MV-4-11 (cell line): ENCODE results near the gene HYAL1.

Experiments used
- DNase-seq: peaks from one replicate; lab custom pipeline; 2025; lab: John Stamatoyannopoulos, UW

Gene HYAL1

DNA sequence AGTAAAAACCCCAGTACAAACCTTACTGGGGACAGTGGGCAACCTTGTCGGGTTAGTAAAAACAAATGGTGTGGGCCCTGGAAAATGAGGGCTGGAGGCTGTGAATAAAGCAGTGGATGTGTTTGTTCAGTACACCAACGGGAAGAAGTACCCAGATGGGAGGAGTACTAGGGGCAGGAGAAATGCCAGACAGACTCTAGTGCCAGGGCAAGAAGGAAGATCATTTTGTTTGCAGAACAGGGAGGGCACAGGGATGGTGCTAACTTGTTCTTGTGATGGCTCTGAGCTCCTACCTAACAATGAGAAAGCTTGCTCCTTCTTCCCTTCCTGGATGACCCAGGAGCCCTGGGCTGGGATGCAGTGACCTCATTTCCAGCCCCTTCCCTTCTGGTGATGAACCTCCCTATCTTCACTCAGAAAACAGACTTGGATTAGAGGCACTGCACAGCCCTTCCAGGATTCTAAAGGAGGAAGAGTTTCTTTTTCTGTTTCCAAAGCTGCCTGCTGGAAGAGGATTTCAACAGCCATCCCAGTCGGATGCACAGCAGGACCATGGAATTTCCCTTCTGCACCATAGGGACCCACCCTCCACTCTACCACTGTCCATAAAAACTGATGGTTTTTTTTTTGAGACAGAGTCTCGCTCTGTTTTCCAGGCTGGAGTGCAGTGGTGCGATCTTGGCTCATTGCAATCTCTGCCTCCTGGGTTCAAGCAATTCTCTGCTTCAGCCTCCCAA, 31.1 kb upstream of the HYAL1 start:
- DNase-seq = no peak

DNA sequence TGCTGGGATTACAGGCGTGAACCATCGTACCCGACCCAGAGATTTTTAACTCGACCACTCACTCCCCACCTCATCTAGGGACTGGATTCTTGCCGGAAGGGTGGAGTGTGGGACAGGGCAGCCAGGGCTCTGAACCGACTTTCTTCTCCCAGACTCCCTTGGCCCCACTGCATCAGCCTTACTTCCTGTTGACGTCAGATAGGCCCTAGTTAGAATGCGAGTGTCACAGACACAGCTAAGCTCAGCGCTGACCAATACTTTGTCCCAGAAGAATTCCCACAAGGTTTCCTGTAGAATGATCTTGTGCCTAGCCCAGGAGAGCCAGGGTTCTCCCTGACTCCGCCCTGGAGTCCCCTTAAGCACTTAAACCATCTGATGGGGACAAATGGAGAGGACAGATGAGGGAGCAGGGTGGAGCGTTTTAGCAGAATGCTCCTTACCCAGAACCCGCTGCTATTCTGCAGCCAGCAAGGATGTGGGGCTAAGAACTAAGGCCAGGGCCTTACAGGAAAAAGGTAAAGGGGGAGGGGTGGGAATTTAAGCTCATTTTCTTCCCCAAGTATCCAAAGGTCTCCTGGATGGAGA, 30.5 kb upstream of the HYAL1 start:
- DNase-seq = no peak

DNA sequence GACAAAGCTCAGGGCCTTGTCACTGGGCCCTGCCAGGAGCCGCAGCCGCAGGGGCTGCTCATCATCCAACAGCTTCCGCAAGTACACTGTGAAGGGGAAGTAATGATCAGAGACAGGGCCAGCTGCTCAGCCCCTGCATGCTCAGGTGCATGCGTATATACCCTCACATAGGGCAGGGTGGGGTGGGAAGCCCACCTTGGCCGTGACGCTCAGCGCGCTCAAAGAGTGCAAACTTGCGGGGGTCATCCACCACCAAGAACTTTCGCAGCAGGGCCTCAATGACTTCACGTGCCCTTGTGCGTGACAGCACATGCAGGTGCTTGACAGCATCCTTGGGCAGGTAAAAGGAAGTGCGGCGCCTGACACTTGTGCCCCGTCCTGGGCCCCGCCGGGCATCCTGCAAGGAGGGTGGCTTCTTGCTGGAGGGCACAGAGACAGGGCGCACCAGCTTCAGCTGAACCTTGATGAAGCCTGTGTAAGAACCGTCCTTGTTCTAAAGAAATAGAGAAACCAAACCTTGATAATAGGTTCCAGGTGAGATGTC, 28.1 kb upstream of the HYAL1 start:
- DNase-seq = no peak

DNA sequence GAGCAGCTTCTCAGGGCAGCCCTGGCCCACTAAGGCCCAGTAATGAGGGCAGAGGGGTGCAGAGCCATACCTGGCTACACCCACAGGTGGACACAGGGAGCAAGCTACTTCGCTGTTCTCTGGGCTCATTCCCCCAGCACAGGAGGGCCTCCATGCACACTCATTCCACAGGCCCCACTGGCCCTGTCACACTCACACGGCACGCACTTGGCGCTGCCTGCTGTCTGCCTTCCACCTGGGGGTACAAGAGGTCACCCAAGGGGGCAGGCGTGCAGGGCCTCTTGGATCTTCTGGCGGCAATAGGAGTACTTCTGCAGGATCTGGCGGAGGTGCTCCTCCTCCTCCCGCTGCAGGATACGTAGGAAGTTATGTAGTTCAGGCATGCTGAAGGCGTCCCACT, 27.0 kb upstream of the HYAL1 start:
- no peak for DNase-seq

DNA sequence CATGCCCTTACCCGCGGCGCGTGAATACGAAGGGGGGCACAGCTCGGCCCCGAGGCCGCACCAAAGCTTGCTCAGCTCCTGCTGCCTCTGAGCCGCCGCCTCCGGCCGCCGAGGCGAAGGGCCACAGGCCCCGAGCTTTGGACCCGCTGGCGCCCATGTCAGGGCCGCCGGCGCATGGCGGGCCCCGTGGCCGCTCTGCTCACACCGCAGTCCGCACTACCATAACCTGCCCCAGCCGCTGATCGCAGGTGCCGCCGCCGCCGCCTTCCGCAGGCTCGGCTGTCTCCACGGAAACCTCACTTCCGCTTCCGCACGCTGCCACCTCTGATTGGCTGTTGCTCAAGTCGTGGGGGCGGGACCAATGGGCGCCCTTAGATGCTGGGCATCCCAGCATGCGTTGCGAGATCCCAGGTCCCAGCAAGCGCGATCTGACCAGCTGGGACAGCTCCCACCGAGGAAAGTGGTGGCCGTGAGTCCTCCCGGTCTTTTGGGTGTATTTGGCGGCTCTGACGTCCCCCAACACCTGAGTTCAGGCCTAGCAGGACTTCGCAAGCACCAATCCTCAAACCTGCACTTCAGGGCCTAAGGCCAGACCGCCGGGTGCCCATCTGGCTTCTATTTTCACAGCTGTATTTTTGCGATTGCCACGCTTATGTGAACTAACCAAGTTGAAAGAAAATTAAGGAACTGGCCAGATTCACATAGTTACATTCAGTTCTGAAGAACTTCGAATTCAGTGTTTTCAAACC, 24.7 kb upstream of the HYAL1 start, which contains the start of gene TUSC2:
TSS of gene TUSC2 (minus strand) at position 281 of the 749 bp plus-strand sequence. CDS start at position 157, 124 bp downstream.
- peak; percentile 95 for DNase-seq

DNA sequence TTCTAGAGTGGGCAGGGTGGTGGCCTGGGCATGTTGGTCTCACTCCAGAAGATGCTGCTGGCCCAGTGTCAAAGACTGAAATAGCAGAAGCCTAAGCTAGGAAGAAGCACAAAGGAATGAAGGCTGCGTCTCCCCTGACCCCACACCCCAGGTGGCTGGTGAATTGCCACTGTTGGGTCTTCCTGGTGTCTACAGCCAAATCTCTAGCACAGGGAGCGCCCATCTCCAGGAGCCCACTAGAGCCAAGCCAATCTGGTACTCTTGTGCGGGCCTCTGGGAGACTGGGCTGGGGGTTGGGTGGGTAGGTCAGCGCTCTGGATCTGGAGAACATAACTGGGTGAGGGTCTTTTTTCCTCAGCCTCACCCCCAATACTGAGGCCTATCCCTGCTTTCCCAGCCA, 23.8 kb upstream of the HYAL1 start:
- DNase-seq = no peak

DNA sequence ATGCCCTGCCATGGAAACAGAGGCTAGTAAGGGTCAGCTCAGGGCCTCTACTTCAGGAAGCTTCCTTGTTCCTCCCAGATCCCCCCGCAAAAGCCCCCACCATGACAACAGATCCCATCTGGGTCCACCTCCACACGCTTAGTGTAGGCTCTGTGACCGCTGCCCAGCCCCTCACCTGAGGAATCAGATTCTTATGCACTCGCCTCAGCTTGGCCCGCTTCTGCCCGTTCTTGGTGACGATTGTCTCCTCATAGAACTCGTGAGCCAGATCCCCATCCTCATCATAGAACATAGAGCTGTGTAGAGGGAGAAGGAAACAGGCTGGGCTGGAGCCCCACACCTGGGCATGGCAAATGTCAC, 22.8 kb upstream of the HYAL1 start:
- no peak for DNase-seq

DNA sequence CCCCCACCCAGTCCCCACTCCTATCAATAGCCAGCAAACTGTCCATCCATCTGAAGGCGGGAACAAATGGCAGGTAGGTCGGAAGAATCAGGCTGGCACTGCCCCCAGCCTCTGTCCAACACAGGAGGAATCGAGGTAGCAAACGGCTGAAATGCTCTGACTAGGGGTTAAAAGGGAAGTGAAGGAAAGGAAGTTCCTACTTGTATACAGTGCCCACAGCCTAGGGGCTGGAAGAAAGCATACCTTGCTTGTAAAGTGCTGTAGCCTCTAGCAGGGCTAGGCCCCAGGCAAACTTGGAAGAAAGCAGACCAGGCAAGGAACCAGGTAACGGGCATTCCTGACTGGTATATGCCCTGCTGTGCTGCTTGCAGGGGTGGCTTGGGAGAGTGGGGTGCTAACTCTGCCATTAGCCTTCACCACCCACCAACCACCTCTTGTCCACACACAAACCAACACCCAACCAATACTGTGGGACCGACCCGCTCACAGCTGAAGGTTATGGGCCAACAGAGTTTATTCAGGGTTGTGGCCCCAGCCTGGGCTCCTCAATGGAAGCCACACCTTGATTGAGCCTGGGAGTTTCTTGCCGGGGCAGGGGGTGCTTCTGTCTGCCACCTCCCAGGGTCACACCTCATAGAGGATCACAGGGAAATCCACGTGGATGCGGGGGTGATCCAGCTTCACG, 22.3 kb upstream of the HYAL1 start:
- DNase-seq = no peak

DNA sequence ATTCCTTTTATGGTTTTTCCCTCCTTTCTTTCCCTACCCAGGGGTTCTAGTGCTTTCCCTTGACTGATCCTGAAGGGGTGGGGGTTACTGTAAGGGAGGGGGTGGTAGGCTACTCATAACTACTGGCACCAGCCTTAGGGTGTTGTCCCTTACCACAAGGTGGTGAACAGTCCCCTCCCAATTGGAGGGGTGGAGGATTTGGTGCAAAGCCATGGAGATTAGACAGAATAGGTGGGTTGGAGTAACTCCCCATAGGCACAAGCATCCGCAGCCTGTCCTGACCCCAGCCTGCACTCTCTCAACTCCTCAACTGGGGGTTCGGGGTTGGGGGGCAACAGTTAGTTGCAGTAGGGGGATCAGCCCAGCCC, 21.7 kb upstream of the HYAL1 start:
- no peak for DNase-seq

DNA sequence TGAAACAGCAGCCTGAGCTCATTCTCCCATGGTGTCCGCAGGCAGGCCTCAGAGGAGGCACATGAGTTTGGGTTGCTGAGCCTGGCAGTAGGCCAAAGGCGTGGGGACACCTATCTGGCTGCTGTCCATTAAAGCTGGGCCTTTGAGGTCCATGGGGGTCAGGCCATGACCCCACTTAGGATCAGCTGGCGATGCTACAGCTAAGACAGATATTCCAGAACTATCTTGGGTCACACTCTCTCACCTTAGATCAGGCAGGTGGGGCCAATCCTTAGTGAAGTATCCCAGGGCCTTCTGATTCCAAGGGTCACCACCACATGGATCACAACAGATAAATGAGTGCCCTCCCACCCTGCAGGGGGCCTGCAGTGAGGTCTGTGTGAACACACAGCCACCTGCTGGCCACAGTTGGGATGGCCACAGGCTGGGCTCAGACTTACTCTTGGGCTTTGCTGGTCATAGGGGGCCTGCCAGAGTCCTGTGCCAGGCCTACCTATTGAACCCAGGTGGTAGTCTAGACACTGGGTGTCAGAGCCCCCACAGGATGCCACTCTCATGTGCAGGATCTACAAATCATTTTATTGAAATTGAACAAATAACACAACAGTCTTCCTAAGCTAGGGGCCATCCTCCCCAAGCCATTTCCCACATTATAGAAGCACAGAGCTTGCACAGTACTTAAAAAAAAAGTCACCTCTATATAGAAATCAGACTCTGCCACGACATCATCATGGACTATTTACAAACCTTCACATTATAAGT, 21.2 kb upstream of the HYAL1 start:
- DNase-seq = peak; percentile 46

DNA sequence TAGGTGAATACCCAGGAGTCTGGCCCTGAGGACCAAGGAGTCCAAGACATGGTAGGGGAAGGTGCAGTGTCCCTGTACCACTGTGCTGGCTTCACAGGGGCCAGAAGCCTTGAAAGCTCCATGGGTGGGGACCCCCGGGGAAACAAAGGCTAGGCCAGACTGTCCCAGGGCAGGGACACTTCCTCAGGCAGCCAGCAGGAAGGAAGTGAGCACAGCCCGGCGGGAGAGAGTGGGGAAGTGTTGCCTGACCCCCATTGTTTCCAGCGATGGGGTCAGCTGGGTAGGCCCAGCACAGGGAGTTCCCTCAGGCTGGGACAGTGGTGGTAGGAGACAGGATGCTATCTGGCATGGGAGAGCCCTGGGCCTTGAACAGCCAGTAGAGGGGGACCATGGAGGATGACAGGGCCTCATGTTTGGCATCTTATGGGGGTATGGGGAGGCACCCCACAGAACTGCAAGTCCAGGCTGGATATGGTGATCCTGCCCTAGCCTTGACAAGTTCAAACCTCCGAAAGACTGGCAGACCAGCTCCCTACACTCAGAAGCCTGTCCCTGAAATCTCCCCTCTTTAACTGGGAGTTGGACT, 20.3 kb upstream of the HYAL1 start:
- DNase-seq = no peak

DNA sequence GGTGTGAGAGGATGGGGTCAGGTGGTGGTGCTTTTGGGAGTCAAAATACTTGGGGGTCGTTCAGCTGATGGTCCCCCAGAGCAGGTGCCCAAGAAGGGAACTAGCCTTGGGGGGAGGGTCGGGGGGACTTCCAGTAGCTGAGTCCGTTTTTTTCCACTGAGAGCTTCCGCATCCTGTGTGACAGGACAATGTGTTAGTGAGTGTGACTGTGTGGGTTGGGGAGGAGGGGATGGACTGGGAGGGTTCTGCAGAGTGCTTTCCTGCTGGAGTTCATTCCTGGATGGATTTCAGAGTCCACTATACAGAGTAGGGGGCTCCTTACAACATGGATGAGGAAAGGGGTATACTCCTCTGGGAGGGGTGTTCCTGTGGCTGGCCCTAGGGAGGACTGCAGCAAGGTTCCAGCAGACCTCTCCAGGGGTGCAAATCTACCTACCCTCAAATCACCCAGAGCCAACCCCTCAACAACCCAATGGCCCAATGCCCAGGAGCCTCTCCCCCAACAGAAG, 19.8 kb upstream of the HYAL1 start:
- DNase-seq = no peak

DNA sequence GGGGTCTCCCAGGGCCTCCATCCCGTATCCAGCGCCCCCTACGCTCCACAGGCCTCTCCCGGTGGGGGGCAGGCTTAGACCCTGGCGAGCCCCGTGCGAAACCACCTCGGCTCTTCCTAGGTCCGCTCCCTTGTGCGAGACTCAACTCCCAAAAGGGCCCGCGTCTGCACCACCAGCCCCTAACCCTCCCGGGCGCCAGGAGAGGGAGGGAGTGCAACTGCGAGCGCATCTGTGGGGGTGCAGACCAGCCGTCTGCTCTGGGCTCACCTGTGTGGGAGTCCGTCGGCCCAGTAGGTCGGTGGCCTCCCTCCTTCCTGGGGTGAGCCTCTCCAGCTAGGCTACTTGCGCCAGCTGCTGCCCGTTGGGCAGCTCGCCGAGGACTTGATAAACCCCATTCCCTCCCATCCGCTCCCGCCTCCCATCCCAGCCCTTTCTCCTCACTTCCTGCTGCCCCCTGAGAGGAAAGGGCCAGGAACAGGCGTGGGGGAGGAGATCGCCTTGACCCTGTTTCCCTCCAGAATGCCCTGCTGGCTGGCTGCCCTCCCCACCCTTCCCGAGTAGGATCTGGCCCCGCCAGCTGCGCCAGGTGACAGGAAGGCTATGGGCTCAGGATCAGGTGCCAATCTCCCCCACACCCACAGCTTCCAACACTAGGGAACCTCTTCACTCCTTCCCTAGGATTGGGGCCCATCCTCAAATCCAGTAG, 19.2 kb upstream of the HYAL1 start, which contains the start of gene HYAL2:
TSS of gene HYAL2 (minus strand) at position 360 of the 706 bp plus-strand sequence. CDS start 2,256 bp downstream, outside the sequence.
- DNase-seq = no peak

DNA sequence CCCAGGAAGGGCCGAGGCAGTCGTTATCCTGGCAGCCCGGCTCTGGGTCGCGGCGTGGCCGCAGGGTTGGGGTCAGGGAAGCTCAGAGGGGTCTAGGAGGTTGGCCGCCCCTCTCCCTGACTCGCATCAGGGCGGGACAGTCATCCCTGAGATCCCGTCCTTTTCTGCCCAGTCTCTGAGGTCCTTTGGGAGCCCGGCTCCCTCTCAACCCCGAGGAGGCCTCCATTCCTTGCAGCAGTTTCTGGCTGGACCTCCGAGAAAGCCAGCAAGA, 18.7 kb upstream of the HYAL1 start:
- DNase-seq = no peak

DNA sequence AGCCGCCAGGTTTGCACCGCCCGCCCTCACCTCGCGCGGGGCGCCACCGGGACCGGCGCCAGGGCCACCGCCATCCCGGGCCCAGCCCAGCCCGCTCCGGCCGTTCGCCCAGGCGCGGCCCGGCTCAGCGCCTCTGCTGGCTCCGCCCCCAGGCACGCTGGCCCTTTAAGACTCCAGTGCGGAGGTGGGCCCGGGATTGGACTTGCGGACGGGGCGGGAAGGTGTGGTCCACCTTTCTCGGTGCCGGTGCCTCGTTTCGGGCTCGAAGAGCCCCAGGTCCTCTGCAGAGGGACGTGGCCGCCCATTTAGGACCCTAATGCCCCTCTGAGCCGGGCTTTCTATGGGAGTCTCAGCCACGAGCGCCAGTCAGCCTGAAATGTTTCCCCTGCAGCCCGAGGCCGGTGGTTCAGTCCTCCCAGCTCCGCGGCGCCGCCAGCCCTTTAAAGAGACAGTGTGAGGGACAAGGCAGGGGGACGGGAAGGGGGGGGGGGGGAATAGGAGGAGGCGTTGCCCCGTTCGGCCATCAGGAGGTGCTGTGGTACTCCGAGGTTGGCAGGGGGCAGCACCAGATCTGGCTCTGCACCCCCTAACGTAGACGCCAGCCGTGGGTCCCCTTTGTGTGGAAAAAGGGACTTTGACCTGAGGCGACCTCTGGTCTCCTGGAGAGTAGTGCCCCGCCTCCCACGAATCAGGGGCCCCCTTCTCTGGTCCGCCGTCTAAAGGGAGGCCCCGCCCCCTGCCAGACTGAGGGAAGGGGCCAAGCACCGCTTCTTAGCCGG, 18.2 kb upstream of the HYAL1 start:
- peak; percentile 78 for DNase-seq

DNA sequence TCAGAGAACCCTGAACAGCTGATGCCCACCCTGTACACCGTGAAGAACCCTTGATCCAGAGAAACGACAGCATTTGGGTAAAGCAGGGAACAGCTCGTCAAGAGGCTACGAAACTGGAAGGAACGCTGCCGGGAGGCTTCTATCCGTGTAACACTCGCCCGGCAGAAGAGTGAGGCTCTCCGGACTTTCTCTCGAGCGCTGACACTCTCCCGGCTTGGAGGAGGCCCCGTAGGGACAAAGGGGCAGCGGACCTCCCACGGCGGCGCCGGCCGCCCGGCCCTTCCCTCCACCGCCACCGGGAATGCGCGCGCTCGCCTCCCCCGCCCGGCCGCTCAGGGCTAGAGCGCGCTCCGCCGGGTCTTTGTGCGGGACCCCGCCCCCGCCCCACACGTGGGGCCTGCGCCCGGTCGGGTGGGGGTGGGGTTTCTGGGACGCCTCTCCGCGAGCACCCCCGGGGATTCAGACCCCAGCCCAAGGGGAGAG, 17.5 kb upstream of the HYAL1 start:
- DNase-seq = peak; percentile 29

DNA sequence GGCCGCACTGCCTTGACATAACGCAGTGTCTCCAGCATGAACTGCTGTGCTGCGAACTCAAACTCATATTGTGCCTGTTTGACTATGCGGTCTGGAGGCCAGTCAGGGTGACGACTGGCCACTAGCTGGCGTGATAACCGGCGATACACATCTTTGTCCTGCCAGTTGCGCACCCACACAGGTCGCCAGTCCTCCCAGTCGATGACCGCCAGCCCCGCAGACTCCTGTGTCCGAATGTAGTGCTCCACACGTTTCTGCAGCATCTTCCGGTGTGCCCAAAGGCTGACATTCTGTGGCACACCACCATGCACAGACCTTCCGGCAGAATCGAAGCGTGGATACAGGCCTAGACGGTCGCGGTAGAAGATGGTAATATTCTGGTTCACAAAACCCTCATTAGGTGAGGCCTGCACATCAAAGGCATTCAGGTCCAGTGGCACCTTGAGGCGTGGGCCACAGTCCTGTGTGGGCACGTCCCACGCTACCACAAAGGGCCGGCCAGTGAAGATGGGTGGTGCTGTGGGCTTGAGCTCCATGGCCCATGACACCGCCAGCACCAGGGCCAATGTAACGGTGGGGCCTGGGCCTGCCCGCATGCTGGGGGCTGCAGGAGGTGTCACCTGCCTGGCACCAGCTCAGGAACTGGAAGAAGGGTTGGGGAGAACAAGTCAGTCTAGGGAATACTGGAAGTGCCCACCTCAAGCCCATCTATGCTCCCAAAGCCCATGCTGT, 16.7 kb upstream of the HYAL1 start:
- DNase-seq = no peak

DNA sequence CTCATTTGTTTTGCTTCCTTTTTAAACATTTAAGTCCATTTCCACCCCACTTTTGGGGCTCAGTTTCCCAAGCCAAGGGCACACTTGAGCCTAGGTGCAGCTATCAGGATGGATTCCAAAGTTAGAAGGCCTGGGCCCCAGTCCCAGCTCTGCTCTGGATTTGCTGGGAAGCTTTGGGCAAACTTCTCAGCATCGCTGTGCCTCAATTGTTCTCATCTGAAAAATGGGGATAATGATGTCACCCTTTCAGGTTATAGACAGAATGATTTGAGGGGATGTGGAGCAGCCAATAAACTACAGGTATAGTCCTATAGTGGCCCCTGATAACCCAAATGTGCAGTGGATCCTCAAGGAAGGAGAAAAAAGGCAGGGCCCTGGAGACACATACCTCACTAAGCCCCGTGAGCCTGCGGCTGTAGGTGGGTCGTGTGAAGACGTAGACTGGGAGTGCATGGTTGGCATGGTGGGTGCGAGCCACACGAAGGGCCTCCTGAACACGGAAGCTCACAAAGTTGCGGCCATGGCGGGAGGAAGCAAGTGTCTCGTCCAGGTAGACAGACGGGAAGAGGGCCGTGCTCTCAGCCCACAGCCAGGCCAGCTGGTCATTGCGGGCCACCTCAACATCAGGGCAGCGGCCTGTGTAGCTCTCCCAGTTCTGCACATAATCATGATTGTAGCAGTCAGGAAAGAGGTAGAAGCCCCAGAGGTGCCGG, 16.0 kb upstream of the HYAL1 start:
- DNase-seq = no peak
